ENCODE data around the gene DMPK. TPM values are rescaled to one million over a fixed set of nuclear protein-coding genes. Genes with fewer than 3 reads are reported as not detected.
A peak's percentile ranks its signal among the peaks of the same experiment; 100 is the strongest.

Gene DMPK
- total and polyA plus RNA-seq, 2 donors from 2014 or later = 31.3 to 63.0 TPM

- Histone ChIP-seq H3K27ac (ENCODE audit: low read depth in 2 of 2, low read length in 2 of 2) (no peak within 1 kb of the TSS), H3K4me1 (ENCODE audit: control insufficient read depth in 2 of 3, insufficient read depth in 2 of 3, low read depth in 1 of 3, low read length in 3 of 3) (peaks cover 0 to 2% (median 0%) of the 10 kb centered on the region in 3 donors), H3K36me3 (ENCODE audit: control insufficient read depth in 2 of 3, insufficient read depth in 3 of 3, low read length in 3 of 3) (peaks cover 0 to under 1% (median 0%) of the 10 kb centered on the region in 3 donors), H3K9ac (ENCODE audit: low read length in 3 of 3) (no peak within 1 kb of the TSS), H3K27me3 (ENCODE audit: control insufficient read depth, insufficient read depth, low read length) (no peaks in the 10 kb centered on the region), H3K4me3 (ENCODE audit: low read length in 3 of 3) (no peak within 1 kb of the TSS), H3K9me3 (ENCODE audit: control insufficient read depth in 2 of 3, insufficient read depth in 1 of 3, low read length in 3 of 3) (no peaks in the 10 kb centered on the region)
- DNase-seq = peak in 3 of 5 donors; percentile 27 to 65 (median 33)
- intact Hi-C loops (cut with DNase I) = no loop called here
- no peak for TF ChIP-seq CTCF (IDR thresholded peaks at IDR 0.05; ENCODE audit: borderline replicate concordance, extremely low read depth, insufficient read depth)
- no peak for FAIRE-seq
Observed at GRCh38 chr19:45814851-45815480, 32.7 kb upstream of the DMPK start, which contains the start of gene RSPH6A. Gene RSPH6A, minus strand, starts transcription at chr19:45815308. Its CDS starts 132 bp downstream, at chr19:45815176.

- Histone ChIP-seq H3K9me3 (ENCODE audit: control insufficient read depth in 2 of 3, insufficient read depth in 1 of 3, low read length in 3 of 3) (no peaks in the 10 kb centered on the region), H3K9ac (ENCODE audit: low read length in 3 of 3) (no peak overlapping the region), H3K27me3 (ENCODE audit: control insufficient read depth, insufficient read depth, low read length) (no peaks in the 10 kb centered on the region), H3K27ac (ENCODE audit: low read depth in 2 of 2, low read length in 2 of 2) (no peak overlapping the region), H3K36me3 (ENCODE audit: control insufficient read depth in 2 of 3, insufficient read depth in 3 of 3, low read length in 3 of 3) (no peaks in the 10 kb centered on the region), H3K4me1 (ENCODE audit: control insufficient read depth in 2 of 3, insufficient read depth in 2 of 3, low read depth in 1 of 3, low read length in 3 of 3) (peaks cover 0 to 7% (median 0%) of the 10 kb centered on the region in 3 donors), H3K4me3 (ENCODE audit: low read length in 3 of 3) (no peak overlapping the region)
- DNase-seq = peak in 1 of 5 donors; percentile 56
- intact Hi-C loops (cut with DNase I) = no loop called here
- no peak for FAIRE-seq
- TF ChIP-seq CTCF (IDR thresholded peaks at IDR 0.05; ENCODE audit: borderline replicate concordance, extremely low read depth, insufficient read depth) = no peak
Observed at GRCh38 chr19:45814166-45814780, 32.0 kb upstream of the DMPK start.

GRCh38 chr19:45812297-45812696, 30.0 kb upstream of the DMPK start:
- Histone ChIP-seq H3K36me3 (ENCODE audit: control insufficient read depth in 2 of 3, insufficient read depth in 3 of 3, low read length in 3 of 3) (no peaks in the 10 kb centered on the region), H3K27ac (ENCODE audit: low read depth in 2 of 2, low read length in 2 of 2) (no peak overlapping the region), H3K9ac (ENCODE audit: low read length in 3 of 3) (no peak overlapping the region), H3K27me3 (ENCODE audit: control insufficient read depth, insufficient read depth, low read length) (no peaks in the 10 kb centered on the region), H3K9me3 (ENCODE audit: control insufficient read depth in 2 of 3, insufficient read depth in 1 of 3, low read length in 3 of 3) (no peaks in the 10 kb centered on the region), H3K4me1 (ENCODE audit: control insufficient read depth in 2 of 3, insufficient read depth in 2 of 3, low read depth in 1 of 3, low read length in 3 of 3) (peaks cover 0 to 7% (median 0%) of the 10 kb centered on the region in 3 donors), H3K4me3 (ENCODE audit: low read length in 3 of 3) (no peak overlapping the region)
- no peak for FAIRE-seq
- no peak for DNase-seq
- TF ChIP-seq CTCF (IDR thresholded peaks at IDR 0.05; ENCODE audit: borderline replicate concordance, extremely low read depth, insufficient read depth) = no peak
- intact Hi-C loops (cut with DNase I) = no loop called here

All from kidney (tissue), 14 donors.